Adipose tissue (tissue), 3 donors: ENCODE results near the gene SYNGAP1. TPM values are rescaled to one million over a fixed set of nuclear protein-coding genes. Genes with fewer than 3 reads are reported as not detected.
"Not testable (repeated sequence)": the region's sequence is repeated elsewhere in the genome, so short reads cannot be mapped to it uniquely, and the experiment has no call there.

ENCODE experiments used
- H3K27ac ChIP-seq: one replicate; pipeline ENCODE4 v1.5.1; 2013; ENCODE audit warnings: low read depth, low read length
- WGBS, 3 donors: extraction: QIAGEN DNeasy Blood & Tissue Kit; methylation state at CpG; one replicate each; pipeline ENCODE4 v1.1.7; 2013; 5-methylcytosine and 5-hydroxymethylcytosine counted together
- polyA plus RNA-seq, 3 donors: library from polyadenylated mRNA; stranded (reverse); fragments of 200-250 nt; gene quantifications; one replicate each; pipeline ENCODE4 v1.2.3, GENCODE V29; 2013
- donor health status: healthy with polysubstance abuse.
- donor health status: Bipolar disorder and iron deficiency.
- donor health status: healthy.

SYNGAP1 gene
- polyA plus RNA-seq: 10 to 100 TPM in 1 of 3 donors, 1 to 10 TPM in 2; 4.2 to 16.1 (median 7.2) TPM

GRCh38 chr6:33419580-33420490, at the start of gene SYNGAP1:
SYNGAP1 (plus strand) TSS chr6:33420065; CDS start chr6:33420265, 200 bp downstream.
- peak within 1 kb of the TSS; percentile 19 for H3K27ac ChIP-seq
- 3 to 7% (median 5%) methylated on average over 19 to 22 of the region's 22 CpGs for WGBS, 3 donors

- 89 to 93% (median 90%) methylated on average over 8 of the region's 8 CpGs for WGBS, 3 donors
- H3K27ac ChIP-seq: not testable (repeated sequence)
Measured at GRCh38 chr6:33371901-33372300, 48.0 kb upstream of the SYNGAP1 start.

DNA sequence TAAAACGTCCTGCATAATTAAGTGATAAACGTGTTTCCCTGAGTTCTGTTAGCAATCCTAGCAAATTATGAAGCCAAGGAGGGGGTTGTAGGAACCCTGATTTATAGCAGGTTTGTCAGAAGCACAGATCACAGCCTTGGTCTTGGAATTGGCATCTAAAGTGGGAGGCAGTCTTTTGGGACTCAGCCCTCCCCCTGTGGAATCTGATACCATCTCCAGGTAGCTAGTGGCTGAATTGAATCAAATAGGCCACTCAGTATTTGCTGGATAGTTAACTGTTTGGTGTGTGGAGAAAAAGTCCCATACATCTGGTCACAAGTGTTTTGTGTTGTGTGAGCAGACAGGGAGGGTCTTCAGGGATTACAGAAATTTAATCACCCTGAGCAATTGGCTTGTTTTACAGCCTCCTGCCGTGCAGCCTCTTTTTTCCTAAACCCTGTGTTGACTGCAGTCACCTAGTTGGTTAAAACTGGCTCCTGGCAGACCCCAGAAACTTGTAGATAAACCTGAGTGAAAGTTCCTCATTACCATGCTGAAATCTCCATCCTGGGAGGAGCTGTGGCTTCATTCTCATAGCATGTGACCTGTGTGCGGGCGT, 47.2 kb upstream of the SYNGAP1 start:
- H3K27ac ChIP-seq: no peak overlapping the region
- 29 to 38% (median 31%) methylated on average over 5 of the region's 5 CpGs for WGBS, 3 donors

GRCh38 chr6:33373960-33374910, 45.6 kb upstream of the SYNGAP1 start:
- WGBS, 3 donors: 61 to 68% (median 61%) methylated on average over 8 of the region's 8 CpGs

GRCh38 chr6:33375143-33375671, 44.7 kb upstream of the SYNGAP1 start:
- no peak overlapping the region for H3K27ac ChIP-seq
- WGBS, 3 donors: 12 to 28% (median 16%) methylated on average over 9 of the region's 9 CpGs

More at GRCh38 chr6:33373960-33374910, 45.6 kb upstream of the SYNGAP1 start:
- H3K27ac ChIP-seq: no peak overlapping the region

DNA sequence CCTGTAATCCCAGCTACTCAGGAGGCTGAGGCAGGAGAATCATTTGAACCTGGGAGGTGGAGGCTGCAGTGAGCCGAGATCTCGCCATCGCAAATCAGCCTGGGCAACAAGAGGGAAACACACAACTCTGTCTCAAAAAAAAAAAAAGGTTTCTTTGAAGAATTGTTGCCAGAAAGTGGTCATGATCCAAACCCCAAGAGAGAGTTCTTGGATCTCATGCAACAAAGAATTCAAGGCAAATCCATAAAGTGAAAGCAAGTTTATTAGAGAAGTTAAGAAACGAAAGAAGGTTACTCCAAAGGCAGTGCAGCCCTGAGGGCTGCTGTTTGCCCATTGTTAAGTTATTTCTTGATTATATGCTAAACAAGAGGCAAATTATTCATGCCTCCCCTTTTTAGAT, 42.7 kb upstream of the SYNGAP1 start:
- 63 to 74% (median 64%) methylated on average over 4 of the region's 4 CpGs for WGBS, 3 donors
- no peak overlapping the region for H3K27ac ChIP-seq

DNA sequence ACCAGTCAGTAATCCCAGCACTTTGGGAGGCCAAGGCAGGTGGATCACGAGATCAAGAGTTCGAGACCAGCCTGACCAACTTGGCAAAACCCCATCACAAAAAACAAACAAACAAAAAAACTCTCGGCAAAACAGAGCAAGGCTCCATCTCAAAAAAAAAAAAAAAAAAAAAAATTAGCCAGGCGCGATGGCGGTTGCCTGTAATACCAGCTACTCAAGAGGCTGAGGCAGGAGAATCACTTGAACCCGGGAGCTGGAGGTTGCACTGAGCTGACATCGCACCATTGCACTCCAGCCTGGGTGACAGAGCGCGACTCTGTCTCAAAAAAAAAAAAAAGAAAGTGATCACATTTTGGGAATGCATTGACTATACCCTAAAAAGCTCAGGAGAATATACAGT, 40.7 kb upstream of the SYNGAP1 start:
- 89 to 97% (median 94%) methylated on average over 10 of the region's 10 CpGs for WGBS, 3 donors
- H3K27ac ChIP-seq: not testable (repeated sequence)

GRCh38 chr6:33380272-33380981, 39.4 kb upstream of the SYNGAP1 start:
- 90 to 93% (median 92%) methylated on average over 2 of the region's 2 CpGs for WGBS, 3 donors
- no peak overlapping the region for H3K27ac ChIP-seq

DNA sequence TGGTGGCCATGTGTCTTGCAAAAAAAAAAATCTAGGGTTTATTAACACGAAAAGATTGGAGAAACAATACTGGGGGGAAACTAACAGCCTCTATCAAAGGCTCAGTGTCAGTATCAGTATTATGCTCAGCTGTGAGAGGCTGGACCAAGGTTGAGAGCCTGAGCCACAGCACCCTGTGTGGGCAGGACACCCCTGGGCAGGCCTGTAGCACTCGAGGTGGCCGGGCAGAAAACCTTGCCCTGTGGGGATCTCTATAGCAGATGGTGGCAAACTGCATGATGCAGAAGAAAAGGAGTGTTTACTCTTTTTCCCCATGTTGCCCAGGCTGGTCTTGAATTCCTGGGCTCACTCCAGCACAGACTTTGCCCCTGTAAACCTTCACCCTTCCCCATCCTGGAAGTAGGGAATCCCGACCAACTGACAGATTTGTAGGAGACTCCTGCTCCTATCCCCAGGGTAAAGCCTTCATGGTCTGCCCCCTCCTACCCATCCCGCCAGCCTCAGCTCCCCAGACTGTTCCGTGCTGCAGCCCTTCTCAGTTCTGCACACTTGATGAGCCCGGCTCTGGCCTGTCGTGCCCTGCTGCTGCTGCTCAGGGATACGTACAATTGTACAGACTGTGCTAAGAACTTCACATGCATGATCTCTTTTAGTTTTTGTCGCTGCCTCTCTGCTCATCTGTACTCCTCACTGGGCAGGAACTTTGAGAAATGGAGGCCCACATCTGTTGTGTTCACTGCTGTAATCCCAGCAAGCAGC, 36.3 kb upstream of the SYNGAP1 start:
- 73 to 77% (median 75%) methylated on average over 10 of the region's 10 CpGs for WGBS, 3 donors
- no peak overlapping the region for H3K27ac ChIP-seq

GRCh38 chr6:33384581-33385020, 35.3 kb upstream of the SYNGAP1 start:
- WGBS, 3 donors: 19 to 44% (median 24%) methylated on average over 4 of the region's 4 CpGs
- H3K27ac ChIP-seq: no peak overlapping the region

DNA sequence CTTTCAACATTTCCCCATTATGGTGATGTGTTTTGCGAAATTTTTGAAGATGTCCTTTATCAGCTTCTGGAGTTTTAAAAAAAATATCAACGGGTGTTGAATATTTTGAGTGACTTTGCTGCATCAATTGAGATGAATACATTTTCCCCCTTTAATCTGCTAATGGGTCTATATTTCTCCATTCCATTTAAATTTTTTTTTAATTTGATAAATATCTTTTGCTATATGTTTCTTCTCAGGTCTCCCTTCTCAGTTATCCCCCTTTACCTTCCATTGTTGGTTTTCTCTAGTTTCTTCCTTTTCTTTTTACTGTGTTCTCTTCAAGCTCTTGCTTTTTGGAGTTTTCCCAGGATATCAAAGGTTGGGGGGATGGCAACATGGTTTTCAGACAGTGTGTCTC, 29.7 kb upstream of the SYNGAP1 start:
- 72 to 90% (median 74%) methylated on average over 2 of the region's 2 CpGs for WGBS, 3 donors

DNA sequence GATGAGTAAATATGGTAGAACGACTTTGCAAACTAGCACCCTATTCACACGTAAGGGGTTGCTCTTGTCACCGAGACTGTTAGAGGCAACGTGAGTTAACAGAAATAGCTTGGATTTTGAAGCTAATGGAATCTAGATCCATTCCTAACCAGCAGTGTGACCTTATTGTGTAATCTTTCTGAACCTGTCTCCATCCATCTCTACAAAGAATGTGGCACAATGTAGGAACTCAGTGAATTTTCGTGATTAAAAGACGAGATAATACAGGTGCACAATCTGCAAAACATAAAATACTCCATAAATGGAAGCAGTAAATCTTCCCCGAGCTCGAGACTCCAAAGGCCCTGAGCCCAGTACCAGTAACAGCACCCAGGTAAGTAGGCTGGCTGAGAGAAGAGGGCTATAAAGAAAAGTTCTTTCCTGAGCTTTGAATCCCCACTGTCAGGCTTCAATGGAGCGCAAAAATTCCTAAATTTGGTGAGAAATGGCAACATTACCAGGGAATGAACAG, 29.0 kb upstream of the SYNGAP1 start:
- WGBS, 3 donors: 74 to 82% (median 80%) methylated on average over 9 of the region's 9 CpGs

More for the DNA sequence above, 29.7 kb upstream of the SYNGAP1 start:
- H3K27ac ChIP-seq: no peak overlapping the region

GRCh38 chr6:33391278-33391921, 28.5 kb upstream of the SYNGAP1 start, which contains the start of gene KIFC1:
KIFC1 (plus strand) TSS chr6:33391823; CDS start chr6:33391986, 163 bp downstream.
- 0 to 1% (median 1%) methylated on average over 63 to 67 of the region's 67 CpGs for WGBS, 3 donors
- peak within 1 kb of the TSS; percentile 38 for H3K27ac ChIP-seq

More for the DNA sequence above, 29.0 kb upstream of the SYNGAP1 start:
- peak overlapping the region; percentile 38 for H3K27ac ChIP-seq

DNA sequence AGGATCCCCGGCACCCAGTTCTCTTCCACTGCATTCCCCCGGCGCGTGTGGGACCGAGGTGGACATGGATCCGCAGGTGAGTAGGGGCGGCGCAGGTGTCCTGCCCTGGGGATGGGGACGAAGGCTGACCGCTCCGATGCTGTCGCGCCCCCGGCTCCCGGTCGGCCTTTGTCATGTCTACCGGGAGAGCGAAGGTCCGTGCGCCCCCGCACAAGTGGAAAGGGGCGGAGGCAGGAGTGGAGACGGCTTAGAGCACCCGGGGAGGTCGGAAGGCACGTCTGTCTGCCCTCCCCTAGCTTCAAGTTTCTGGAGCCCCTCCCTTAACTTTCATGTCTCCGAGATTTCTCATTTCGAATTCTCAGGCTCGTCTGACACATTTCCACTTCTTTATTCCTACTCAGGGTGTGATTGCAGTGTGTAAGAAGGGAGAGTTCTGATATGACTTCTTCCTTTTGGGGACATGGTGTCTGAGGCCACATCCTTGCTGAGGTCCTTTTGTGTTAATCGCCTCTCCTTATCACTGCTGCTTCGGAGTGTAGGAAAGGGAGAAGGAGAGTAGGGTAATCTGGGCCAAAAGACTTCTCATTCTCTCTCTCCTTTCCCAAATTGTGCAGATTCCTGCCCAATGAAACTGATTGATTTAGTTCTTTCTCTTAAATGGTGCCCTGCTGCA, 27.8 kb upstream of the SYNGAP1 start:
- 0% methylated on average over 31 of the region's 31 CpGs for WGBS, 3 donors
- no peak overlapping the region for H3K27ac ChIP-seq

DNA sequence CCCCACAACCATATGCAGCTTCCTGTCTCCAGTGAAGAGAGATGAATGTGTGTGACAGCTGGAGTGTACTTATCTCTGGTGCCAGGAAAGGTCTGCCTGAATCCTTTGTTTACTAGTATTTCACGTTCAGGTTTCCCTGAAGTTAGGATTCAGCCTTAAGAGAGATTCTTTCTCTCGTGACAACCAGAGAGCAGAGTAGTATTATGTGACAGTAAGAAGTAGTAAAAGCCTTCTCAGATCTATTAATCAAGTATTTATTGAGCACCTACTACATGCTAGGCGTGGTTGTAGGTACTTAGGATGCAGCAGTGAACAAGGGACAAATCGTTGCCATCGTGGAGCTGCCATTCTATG, 27.3 kb upstream of the SYNGAP1 start:
- no peak overlapping the region for H3K27ac ChIP-seq
- 36 to 47% (median 44%) methylated on average over 5 of the region's 5 CpGs for WGBS, 3 donors

- 52 to 64% (median 59%) methylated on average over 3 of the region's 3 CpGs for WGBS, 3 donors
- no peak overlapping the region for H3K27ac ChIP-seq
Measured at GRCh38 chr6:33392979-33393378, 26.9 kb upstream of the SYNGAP1 start.
